Urinary bladder (tissue), 4 donors: ENCODE measurements around the gene PIEZO1. TPM values are rescaled to one million over a fixed set of nuclear protein-coding genes. Genes with fewer than 3 reads are reported as not detected.

Source experiments
- DNase-seq: peaks from one replicate; pipeline ENCODE4 v3.0.0-alpha.2; 2015; ENCODE audit errors: extremely low spot score
- H3K27ac ChIP-seq: one replicate; pipeline ENCODE4 v1.5.1; 2013; ENCODE audit warnings: low read depth, mild to moderate bottlenecking, moderate library complexity
- H3K36me3 ChIP-seq: one replicate; pipeline ENCODE4 v1.6.1; 2013; ENCODE audit warnings: mild to moderate bottlenecking, moderate library complexity; ENCODE audit not compliant: insufficient read depth
- H3K4me1 ChIP-seq: one replicate; pipeline ENCODE4 v1.6.1; 2013; ENCODE audit warnings: mild to moderate bottlenecking, moderate library complexity; ENCODE audit not compliant: insufficient read depth
- H3K4me3 ChIP-seq: one replicate; pipeline ENCODE4 v1.5.1; 2013; ENCODE audit warnings: low read depth, low read length
- WGBS: extraction: QIAGEN DNeasy Blood & Tissue Kit; methylation state at CpG from one replicate; pipeline ENCODE4 v1.1.7; 2013; 5-methylcytosine and 5-hydroxymethylcytosine counted together
- polyA plus RNA-seq: library from polyadenylated mRNA; stranded (reverse); fragments of 200-250 nt; gene quantifications from one replicate; pipeline ENCODE4 v1.2.3, GENCODE V29; 2013
- total RNA-seq: library from RNA; depleted of rRNA; stranded (reverse); fragments of >200 nt; gene quantifications from one replicate; pipeline ENCODE4 v1.2.3, GENCODE V29; 2014
- donor health status: healthy with polysubstance abuse.
- donor health status: healthy.

PIEZO1 gene
- total and polyA plus RNA-seq, 2 donors = 62.0 to 205 TPM

- no peak overlapping the region for H3K4me3 ChIP-seq
- 54% methylated on average over 12 of the region's 12 CpGs for WGBS
- no peaks in the 10 kb centered on the region for H3K36me3 ChIP-seq
- H3K4me1 ChIP-seq = peaks cover 8% of the 10 kb centered on the region
- H3K27ac ChIP-seq = peak overlapping the region; percentile 28
- DNase-seq = no peak
Observed at GRCh38 chr16:88767546-88768070, 17.4 kb downstream of the PIEZO1 start.

- peaks cover 10% of the 10 kb centered on the region for H3K4me1 ChIP-seq
- WGBS = 81% methylated on average over 11 of the region's 11 CpGs
- H3K36me3 ChIP-seq = no peaks in the 10 kb centered on the region
- DNase-seq = no peak
- no peak overlapping the region for H3K27ac ChIP-seq
- H3K4me3 ChIP-seq = no peak overlapping the region
Observed at GRCh38 chr16:88766975-88767374, 18.0 kb downstream of the PIEZO1 start.

GRCh38 chr16:88764913-88765349 is 20.1 kb downstream of the PIEZO1 start:
- Histone ChIP-seq H3K36me3 (no peaks in the 10 kb centered on the region), H3K4me3 (no peak overlapping the region), H3K27ac (no peak overlapping the region), H3K4me1 (peaks cover 2% of the 10 kb centered on the region)
- no peak for DNase-seq
- 77% methylated on average over 9 of the region's 9 CpGs for WGBS

GRCh38 chr16:88764080-88764479 is 20.9 kb downstream of the PIEZO1 start:
- 95% methylated on average over 19 of the region's 19 CpGs for WGBS
- H3K4me1 ChIP-seq = peaks cover 2% of the 10 kb centered on the region
- no peak for DNase-seq
- no peak overlapping the region for H3K27ac ChIP-seq
- no peaks in the 10 kb centered on the region for H3K36me3 ChIP-seq
- no peak overlapping the region for H3K4me3 ChIP-seq

- H3K36me3 ChIP-seq = no peaks in the 10 kb centered on the region
- no peak overlapping the region for H3K4me3 ChIP-seq
- WGBS = 68% methylated on average over 14 of the region's 14 CpGs
- H3K27ac ChIP-seq = no peak overlapping the region
- DNase-seq = no peak
- H3K4me1 ChIP-seq = peaks cover 2% of the 10 kb centered on the region
Observed at GRCh38 chr16:88763502-88764053, 21.4 kb downstream of the PIEZO1 start.

- H3K4me3 ChIP-seq = no peak overlapping the region
- H3K36me3 ChIP-seq = no peaks in the 10 kb centered on the region
- no peak overlapping the region for H3K27ac ChIP-seq
- peaks cover 2% of the 10 kb centered on the region for H3K4me1 ChIP-seq
- WGBS = 84% methylated on average over 10 of the region's 10 CpGs
- no peak for DNase-seq
Observed at GRCh38 chr16:88762941-88763340, 22.1 kb downstream of the PIEZO1 start.

- WGBS = 70% methylated on average over 16 of the region's 16 CpGs
- Histone ChIP-seq H3K4me3 (no peak overlapping the region), H3K27ac (no peak overlapping the region), H3K36me3 (no peaks in the 10 kb centered on the region), H3K4me1 (peaks cover 2% of the 10 kb centered on the region)
- no peak for DNase-seq
Observed at GRCh38 chr16:88762258-88762870, 22.7 kb downstream of the PIEZO1 start.

- no peak overlapping the region for H3K4me3 ChIP-seq
- no peak for DNase-seq
- H3K4me1 ChIP-seq = peaks cover 2% of the 10 kb centered on the region
- 53% methylated on average over 10 of the region's 10 CpGs for WGBS
- no peaks in the 10 kb centered on the region for H3K36me3 ChIP-seq
- no peak overlapping the region for H3K27ac ChIP-seq
Observed at GRCh38 chr16:88761830-88762229, 23.2 kb downstream of the PIEZO1 start.

GRCh38 chr16:88761143-88761534 is 23.9 kb downstream of the PIEZO1 start:
- 89% methylated on average over 11 of the region's 11 CpGs for WGBS
- H3K27ac ChIP-seq = no peak overlapping the region

GRCh38 chr16:88760424-88761142 is 24.4 kb downstream of the PIEZO1 start:
- no peaks in the 10 kb centered on the region for H3K36me3 ChIP-seq
- 70% methylated on average over 24 of the region's 24 CpGs for WGBS
- no peak overlapping the region for H3K4me3 ChIP-seq

More at GRCh38 chr16:88761143-88761534, 23.9 kb downstream of the PIEZO1 start:
- DNase-seq = no peak
- H3K4me3 ChIP-seq = no peak overlapping the region
- no peaks in the 10 kb centered on the region for H3K36me3 ChIP-seq
- peaks cover 2% of the 10 kb centered on the region for H3K4me1 ChIP-seq

GRCh38 chr16:88759976-88760350 is 25.1 kb downstream of the PIEZO1 start:
- no peaks in the 10 kb centered on the region for H3K36me3 ChIP-seq
- no peak overlapping the region for H3K4me3 ChIP-seq
- H3K27ac ChIP-seq = peak overlapping the region; percentile 71
- DNase-seq = no peak
- H3K4me1 ChIP-seq = peaks cover 2% of the 10 kb centered on the region
- 90% methylated on average over 22 of the region's 22 CpGs for WGBS

More at GRCh38 chr16:88760424-88761142, 24.4 kb downstream of the PIEZO1 start:
- peaks cover 2% of the 10 kb centered on the region for H3K4me1 ChIP-seq
- no peak for DNase-seq
- H3K27ac ChIP-seq = peak overlapping the region; percentile 12

- Histone ChIP-seq H3K36me3 (no peaks in the 10 kb centered on the region), H3K4me1 (peaks cover 2% of the 10 kb centered on the region), H3K4me3 (no peak overlapping the region), H3K27ac (peak overlapping the region; percentile 71)
- no peak for DNase-seq
- WGBS = 34% methylated on average over 26 of the region's 26 CpGs
Observed at GRCh38 chr16:88759245-88759975, 25.6 kb downstream of the PIEZO1 start.

- Histone ChIP-seq H3K4me1 (peaks cover 2% of the 10 kb centered on the region), H3K4me3 (no peak overlapping the region)
Observed at GRCh38 chr16:88758944-88759244, 26.1 kb downstream of the PIEZO1 start.

More at GRCh38 chr16:88758944-88759244, 26.1 kb downstream of the PIEZO1 start:
- DNase-seq = no peak
- Histone ChIP-seq H3K27ac (no peak overlapping the region), H3K36me3 (no peaks in the 10 kb centered on the region)
- WGBS = 59% methylated on average over 6 of the region's 6 CpGs
